HG03097 (cell line): ENCODE data around the gene SZT2.
"Not testable (repeated sequence)": the region's sequence is repeated elsewhere in the genome, so short reads cannot be mapped to it uniquely, and the experiment has no call there.

Experiments used
- ATAC-seq: cut with Tn5 transposase; IDR thresholded peaks from one replicate; pipeline ENCODE4 v1.9.1; 2021; ENCODE audit not compliant: unreplicated experiment, low FRiP score

Gene SZT2

DNA sequence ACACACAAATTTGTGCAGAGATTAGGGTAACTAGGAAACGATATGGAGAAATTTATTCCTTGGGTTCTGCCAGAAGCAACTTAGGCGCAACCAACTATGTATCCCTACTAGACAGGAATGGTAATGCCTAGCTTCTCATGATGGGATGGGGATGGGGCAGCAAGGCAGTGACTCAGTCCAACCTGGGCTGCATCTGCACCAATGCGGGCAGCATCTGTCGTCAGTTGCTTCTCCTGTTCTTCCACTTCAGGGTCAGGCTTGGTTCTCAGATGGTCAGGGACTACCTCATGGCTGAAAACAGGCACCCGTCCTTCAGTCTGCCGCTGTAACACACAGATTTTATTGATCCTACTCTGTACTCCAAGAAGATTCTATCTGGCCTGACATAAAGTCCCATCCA lies 3.0 kb upstream of the SZT2 start:
- ATAC-seq = no peak

DNA sequence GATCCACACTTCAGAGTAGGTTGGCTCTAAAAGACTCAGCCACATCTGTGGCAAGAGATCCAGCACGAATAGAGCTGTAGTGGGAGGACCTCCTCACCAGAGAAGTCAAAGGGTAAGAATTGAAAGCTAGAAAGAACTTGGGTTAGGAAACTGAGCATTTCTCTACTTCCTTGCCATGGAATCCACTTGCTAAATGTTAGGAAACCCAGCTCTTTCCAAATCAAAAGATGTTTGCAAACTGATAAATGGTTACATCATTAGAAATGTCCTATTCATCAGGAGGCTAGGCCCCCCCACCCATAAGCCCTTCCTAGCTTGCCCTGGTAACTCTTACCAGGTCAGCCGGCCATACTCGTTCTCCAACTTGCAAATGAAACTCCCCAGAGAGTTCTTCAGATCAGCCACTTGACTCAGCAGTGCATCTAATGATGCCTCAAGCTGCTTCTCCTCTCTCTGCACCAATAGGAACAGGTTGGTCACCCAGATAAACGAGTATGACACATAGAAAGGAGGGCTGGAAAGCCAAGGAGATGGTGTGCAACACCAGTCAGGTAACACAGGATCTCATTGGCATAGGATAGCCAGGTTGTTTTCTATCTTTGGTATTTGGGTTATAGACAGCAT lies 1.6 kb upstream of the SZT2 start:
- no peak for ATAC-seq

DNA sequence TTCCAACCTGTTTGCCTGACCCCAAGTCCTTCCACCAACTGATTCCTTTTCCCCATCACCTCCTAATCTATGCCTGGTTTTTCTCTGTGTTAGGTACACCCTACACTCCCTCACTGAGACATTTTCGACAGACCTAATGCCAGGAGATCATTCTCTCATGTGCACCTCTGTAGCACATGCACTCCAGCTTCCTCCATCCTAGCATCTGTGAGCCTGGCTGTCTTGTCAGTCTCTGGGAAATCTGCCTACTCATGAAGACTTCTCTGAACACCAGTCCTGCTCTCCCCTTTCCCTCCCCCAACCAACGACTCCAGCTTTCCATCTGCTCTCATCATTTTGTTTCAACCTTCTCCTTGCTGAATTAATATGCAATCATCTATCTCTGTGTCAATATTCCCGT lies 1.1 kb upstream of the SZT2 start:
- ATAC-seq = no peak

DNA sequence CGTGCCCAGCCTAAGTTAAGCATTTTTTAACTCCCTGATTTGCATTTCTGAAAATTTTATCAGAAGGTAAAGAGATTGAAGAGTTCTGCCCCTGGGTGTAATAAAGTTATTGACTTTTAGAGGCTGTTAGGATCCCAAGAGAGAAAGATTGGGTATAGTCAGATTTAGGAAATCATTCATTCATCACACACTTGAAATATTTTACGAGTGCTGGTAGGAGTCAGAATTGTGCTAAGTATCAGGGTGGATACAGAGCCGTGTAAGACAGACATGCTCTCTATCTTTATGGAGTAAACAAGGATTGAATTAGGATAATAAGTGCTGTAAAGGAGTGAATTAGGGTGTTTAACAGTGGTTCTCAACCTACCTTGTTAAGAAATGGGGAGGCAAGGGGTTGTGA lies 3.0 kb downstream of the SZT2 start:
- ATAC-seq = no peak

DNA sequence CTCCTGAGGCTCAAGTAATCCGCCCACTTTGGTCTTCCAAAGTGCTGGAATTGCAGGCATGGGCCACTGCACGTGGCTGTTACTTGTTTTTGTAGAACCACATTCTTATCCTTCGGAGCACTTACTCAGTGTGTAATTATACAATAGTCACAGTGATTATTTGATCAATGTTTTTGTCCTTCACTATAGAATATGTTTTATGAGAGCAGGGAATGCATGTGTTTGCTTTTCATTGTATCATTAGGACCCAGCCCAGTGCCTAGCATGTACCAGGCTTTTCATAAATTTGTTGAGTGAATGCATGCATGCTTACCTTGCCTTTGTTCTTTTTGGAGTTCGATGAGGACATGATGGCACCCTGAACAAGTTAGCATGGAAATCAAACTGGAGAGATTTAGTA lies 5.8 kb downstream of the SZT2 start:
- ATAC-seq = no peak

DNA sequence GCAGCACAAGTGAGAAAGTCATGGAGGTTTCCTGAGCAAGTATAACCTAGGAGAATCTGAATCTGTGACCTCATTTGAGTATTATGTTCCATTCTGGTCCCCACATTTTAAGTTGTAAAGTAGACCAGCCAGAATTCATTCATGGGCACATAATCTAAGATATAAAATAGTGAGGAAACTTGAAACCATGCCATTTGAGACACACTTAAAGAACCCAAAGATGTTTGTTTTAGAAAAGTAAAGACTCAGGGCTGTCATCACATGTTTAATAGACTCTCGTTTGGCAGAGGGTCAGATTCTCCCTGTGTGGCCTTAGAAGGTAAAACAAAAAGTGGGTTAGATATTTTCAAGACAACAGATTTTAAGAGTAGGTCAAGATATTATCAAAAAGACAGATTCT lies 6.4 kb downstream of the SZT2 start:
- no peak for ATAC-seq

DNA sequence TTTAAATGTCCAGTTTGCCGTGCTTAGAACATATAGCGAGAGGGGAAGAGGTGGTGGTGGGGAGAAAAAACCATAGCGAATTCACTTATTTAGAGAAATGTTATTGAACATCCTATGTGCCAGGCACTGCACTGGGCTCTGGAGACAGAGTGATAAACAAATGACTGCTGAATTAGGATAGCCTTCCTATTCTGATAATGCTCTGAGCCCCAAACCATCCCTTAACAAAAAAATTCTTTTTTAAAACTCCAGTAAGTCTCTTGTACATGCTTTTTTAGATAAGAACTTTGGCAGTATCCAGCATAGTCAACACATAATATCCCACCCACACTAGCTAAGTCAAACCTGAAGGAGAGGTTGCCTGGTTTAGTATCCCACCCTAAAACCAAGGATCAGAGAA lies 8.5 kb downstream of the SZT2 start:
- no peak for ATAC-seq

DNA sequence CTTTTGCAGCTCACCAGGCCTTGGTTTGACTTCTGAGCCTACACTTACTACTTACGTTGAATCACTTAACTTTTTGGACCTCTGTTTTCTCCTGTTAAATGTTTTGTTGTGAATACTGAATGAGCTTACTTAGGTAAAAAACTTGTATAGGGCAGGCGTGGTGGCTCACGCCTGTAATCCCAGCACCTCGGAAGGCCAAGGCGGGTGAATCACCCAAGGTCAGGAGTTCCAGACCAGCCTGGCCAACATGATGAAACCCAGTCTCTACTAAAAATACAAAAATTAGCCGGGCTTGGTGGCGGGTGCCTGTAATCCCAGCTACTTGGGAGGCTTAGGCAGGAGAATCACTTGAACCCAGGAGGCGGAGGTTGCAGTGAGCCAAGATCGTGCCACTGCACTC lies 10.7 kb downstream of the SZT2 start:
- not testable (repeated sequence) for ATAC-seq

DNA sequence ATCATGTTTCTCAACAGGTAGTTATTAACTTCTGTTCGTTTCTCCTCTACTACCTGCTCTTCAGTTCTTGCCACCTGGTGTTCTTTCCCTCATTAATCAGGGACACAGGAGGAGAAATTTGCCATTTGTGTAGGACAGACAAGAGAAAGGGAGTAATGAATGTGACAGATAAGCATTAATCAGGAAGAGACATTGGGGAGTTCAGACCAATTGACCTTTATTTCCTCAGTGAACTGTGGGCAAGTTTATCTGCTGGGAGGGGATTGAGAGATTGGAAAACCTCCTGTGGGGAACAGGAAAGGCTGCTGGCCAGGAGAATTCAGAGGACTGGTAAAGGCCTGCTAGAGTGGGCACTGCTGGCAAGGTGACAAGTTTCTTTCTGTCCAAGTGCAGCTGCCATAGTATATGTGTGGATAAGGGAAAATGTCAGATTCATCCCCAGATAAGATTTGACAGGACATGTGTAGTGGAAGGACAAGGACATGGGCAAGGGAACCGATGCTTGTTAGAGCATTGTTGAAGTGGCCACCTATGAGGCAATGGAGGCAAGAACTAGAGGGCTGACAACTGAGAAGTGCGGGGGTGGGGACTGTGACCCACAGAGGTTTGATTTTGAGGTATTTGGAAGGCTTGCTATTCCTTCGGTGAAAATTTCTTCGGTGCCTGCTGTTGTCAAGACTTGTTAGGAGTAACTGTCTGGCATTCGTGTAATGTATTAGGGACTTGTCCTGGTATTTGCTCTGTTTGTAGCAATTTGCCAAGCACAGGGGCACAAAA lies 12.6 kb downstream of the SZT2 start:
- no peak for ATAC-seq

DNA sequence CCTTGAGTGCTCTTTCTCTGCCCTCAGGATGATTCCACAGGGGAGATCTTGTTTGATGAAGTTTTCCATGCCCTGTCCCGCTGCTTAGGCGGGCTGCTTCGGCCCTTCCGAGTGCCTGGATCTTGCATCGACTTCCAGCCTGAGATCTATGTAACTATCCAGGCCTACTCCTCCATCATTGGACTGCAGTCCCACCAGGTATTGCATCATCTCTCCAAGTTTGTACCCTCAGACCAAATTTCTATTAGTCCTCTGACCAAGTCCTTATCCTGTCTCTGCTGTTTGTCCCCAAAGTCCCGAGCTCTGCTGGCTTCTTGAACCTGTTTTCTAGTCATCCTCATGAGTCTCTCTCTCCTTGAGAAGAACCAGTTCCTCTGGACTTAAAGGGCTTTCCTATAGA lies 14.7 kb downstream of the SZT2 start:
- ATAC-seq = no peak

DNA sequence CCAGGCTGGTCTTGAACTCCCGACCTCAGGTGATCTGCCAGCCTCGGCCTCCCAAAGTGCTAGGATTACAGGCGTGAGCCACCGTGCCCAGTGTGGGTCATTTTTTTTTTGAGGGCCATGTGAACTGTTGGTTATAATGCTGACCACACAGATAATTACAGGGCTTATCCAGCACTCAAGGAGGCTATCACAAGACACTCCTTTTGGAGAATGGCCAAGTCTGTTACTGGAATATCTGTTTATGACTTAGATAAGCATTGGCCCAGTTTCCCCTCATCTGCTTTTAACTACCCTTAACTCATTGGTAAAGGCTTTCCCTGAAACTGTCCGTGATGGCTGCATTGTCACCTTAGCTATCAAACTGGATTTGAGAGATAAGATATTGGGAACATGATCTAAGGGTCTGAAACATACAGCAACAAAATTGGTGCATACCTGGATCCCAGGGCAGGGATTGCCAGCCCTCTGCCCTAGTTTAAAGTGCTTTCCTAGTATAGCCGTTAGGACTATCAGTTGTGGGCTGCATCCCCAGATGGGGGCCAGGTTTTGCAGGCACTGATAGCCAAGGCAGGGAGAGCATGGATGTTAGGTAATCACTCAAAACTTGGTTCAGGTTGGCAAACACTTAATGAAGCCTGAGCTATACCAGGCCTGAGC lies 15.6 kb downstream of the SZT2 start:
- no peak for ATAC-seq

DNA sequence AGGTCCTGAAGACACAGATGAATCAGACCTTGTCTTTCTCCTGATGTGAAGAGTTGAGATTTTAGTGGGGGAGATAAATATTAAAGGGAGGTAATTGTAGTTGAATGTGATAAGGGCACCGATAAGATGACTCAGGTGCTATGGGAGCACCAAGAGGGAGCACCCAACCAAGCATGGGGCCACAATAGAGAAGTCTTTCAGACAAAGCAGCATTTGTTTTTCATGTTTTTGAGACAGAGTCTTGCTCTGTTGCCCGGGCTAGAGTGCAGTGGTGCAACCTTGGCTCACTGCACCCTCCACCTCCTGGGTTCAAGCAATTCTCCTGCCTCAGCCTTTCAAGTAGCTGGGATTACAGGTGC lies 16.2 kb downstream of the SZT2 start:
- no peak for ATAC-seq

DNA sequence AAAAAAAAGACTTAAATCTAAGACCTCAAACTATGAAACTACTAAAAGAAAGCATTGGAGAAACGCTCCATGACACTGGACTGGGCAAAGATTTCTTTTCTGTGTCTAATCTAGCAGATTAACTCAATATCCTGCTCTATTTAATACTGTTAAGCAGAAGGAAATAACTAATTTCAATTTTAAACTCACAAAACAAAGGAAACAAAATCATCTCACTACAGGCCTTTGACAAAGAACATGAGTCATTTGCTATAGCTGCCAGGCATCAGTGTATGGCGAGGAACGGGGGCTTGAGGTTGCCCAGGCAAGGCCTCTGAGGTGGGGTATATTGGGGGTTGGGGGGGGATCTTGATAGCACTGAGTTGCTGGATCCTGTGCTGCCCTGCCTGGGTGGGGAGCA lies 20.9 kb downstream of the SZT2 start:
- ATAC-seq = no peak

DNA sequence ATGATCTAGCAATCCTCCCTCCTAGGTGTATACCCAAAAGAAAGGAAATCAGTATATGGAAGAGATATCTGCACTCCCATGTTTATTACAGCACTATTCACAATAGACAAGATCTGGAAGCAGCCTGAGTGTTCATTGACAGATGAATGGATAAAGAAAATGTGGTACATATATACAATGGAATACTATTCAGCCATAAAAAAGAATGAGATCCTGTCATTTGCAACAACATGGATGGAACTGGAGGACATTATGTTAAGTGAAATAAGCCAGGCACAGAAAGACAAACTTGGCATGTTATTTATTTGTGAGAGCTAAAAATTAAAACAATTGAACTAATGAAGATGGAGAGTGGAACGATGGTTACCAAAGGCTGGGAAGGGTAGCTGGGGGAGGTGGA lies 23.7 kb downstream of the SZT2 start:
- not testable (repeated sequence) for ATAC-seq

DNA sequence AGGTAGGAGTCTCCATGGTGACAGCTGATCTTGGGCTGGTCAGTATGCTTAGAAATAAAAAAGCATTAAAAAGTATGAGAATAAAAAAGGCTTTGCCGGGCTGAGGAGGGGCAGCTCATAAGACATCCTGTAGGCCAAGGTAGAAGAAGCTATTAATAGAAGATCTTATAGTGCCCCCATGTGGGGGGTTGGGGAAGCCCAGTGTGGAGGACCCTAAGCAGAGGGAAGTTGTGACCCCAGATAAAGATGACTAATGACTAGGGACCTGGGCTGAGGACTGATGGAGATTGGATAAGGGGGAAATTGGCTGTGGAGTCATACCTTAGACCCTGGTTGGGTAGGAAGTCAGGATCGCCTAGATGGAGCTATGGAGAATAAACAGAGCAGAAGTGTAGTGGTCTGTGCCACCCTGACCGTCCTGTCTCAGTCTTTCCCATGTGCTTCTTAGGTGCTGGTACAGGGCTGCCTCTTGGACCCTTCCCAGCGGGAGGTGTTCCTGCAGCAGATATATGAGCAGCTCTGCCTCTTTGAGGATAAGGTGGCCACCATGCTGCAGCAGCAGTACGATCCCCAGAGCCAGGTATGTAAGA lies 25.0 kb downstream of the SZT2 start:
- no peak for ATAC-seq

DNA sequence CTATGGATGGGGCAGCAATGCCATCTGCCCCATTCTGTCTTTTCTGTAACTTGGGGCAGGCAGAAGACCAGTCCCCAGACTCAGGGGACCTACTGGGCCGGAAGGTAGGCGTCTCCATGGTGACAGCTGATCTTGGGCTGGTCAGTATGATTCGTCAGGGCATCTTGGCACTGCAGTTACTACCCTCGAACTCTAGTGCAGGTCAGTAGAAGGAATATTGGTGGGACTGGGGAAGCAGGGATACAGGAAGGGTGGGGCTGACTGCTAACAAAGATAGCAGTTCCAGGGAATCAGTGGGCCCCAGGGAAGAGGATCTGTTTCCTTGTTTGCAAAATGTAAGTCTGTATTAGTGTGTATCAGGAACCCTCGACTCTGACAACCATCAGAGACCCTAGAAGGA lies 26.2 kb downstream of the SZT2 start:
- ATAC-seq = no peak

DNA sequence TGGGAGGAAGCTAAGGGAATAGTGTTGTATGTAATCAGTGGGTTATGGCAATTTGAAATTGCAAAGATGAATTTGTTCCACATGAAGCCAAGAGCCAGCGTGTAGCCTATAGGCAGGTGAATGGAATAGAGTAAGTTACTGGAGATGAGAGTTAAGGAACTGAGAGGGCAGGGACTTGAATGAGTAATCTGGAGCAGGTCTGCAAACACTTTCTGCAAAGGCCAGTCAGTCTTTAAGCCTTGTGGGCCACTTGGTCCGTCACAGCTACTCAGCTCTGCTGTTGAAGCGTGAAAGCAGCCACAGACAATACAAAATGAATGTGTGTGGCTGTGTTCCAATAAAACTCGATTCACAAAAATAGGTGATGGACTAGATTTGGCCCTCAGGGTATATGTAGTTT lies 29.2 kb downstream of the SZT2 start:
- ATAC-seq = no peak

DNA sequence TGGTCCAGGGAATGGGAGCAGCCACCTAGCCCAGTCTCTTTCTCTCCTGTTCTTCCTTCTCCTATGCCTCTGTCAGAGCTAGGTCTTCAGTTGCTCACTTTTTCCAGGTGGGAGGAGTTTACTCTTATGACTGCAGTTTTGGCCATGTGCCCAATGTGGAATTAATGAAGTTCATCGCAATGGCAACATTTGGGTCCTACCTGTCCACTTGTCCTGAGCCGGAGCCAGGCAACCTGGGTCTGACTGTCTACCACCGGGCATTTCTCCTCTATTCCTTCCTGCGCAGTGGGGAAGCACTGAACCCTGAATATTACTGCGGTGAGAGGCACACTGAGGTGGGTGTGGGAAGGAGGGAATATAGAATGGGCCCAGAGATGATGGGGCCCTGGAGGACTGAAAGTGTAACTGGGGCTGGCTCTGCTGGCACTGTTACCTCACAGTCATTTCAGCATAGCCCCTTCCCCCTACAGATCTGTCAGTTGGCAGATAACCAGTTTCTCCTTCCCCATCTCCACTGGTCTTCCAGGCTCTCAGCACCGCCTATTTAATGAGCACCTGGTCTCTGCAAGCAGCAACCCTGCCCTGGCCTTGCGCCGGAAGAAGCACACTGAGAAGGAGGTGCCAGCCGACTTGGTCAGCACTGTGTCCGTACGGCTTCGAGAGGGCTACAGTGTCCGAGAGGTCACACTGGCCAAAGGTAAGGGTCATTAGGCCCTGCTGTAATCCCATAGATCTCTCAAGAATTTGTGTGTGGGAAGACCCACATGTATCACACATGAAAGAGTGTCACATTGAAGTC lies 30.1 kb downstream of the SZT2 start:
- ATAC-seq = no peak

DNA sequence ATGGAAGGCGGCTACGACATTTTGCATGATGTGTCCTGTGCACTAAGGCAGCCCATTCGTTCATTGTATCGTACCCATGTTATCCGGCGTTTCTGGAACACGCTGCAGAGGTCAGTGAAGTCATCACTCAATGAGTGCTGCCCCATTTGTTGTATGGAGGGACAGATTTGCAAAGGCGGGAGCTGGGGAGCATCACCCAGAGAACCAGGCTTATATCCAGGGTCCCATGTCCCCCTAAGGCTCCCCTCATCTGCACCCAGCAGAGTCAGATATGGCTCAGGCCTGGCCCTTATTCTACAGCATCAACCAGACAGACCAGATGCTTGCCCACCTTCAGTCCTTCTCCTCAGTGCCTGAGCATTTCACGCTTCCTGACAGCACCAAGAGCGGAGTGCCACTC lies 31.2 kb downstream of the SZT2 start:
- no peak for ATAC-seq

DNA sequence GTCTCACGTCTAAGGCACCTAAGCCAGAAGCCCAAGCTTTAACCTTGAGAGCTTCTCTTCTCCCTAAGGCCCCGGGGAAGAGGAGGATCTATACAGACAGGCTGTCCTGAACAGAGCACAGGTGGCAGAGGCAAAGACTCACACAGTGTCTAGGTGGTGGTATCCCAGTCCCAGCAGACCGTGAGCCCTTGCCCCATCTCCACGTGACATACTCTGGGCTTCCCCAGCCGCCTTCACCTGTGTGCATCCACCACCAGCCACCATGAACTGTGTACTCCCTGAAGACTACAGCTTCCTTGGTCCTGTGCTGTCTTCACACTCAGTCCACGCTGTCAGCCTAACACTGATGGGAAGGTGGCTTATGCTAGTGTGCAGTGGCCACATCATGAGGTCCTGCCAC lies 31.7 kb downstream of the SZT2 start:
- ATAC-seq = no peak
